SIG-M5 (cell line): Measurements from ENCODE around the gene AMOTL2.

Source experiments
- DNase-seq: peaks from one replicate; lab custom pipeline; 2025; lab: John Stamatoyannopoulos, UW

AMOTL2 gene

GRCh38 chr3:134352031-134352671, 22.1 kb downstream of the AMOTL2 start:
- DNase-seq, result no peak

GRCh38 chr3:134351427-134351826, 22.8 kb downstream of the AMOTL2 start:
- no peak for DNase-seq

- DNase-seq, result no peak
Measured at GRCh38 chr3:134350861-134351311, 23.4 kb downstream of the AMOTL2 start.

GRCh38 chr3:134350266-134350665, 24.0 kb downstream of the AMOTL2 start:
- DNase-seq, result no peak

GRCh38 chr3:134348524-134348923, 25.7 kb downstream of the AMOTL2 start:
- DNase-seq, result no peak

- no peak for DNase-seq
Measured at GRCh38 chr3:134347551-134347950, 26.7 kb downstream of the AMOTL2 start.

- DNase-seq, result no peak
Measured at GRCh38 chr3:134346744-134347143, 27.5 kb downstream of the AMOTL2 start.

- no peak for DNase-seq
Measured at GRCh38 chr3:134345202-134345601, 29.0 kb downstream of the AMOTL2 start.

GRCh38 chr3:134344560-134344959, 29.7 kb downstream of the AMOTL2 start:
- DNase-seq, result no peak

- no peak for DNase-seq
Measured at GRCh38 chr3:134342259-134342658, 32.0 kb downstream of the AMOTL2 start.

GRCh38 chr3:134341389-134341788, 32.9 kb downstream of the AMOTL2 start:
- DNase-seq, result no peak

GRCh38 chr3:134340982-134341365, 33.3 kb downstream of the AMOTL2 start:
- no peak for DNase-seq

GRCh38 chr3:134340362-134340981, 33.8 kb downstream of the AMOTL2 start:
- no peak for DNase-seq

GRCh38 chr3:134339913-134340312, 34.3 kb downstream of the AMOTL2 start:
- no peak for DNase-seq

GRCh38 chr3:134339331-134339730, 34.9 kb downstream of the AMOTL2 start:
- DNase-seq, result no peak

GRCh38 chr3:134338516-134339261, 35.6 kb downstream of the AMOTL2 start:
- no peak for DNase-seq

- no peak for DNase-seq
Measured at GRCh38 chr3:134338201-134338512, 36.1 kb downstream of the AMOTL2 start.

GRCh38 chr3:134337511-134338200, 36.6 kb downstream of the AMOTL2 start:
- DNase-seq, result no peak

- DNase-seq, result no peak
Measured at GRCh38 chr3:134337071-134337482, 37.2 kb downstream of the AMOTL2 start.

- DNase-seq, result no peak
Measured at GRCh38 chr3:134336587-134336986, 37.7 kb downstream of the AMOTL2 start.

- DNase-seq, result no peak
Measured at GRCh38 chr3:134334901-134335280, 39.4 kb downstream of the AMOTL2 start.

- no peak for DNase-seq
Measured at GRCh38 chr3:134334231-134334900, 39.9 kb downstream of the AMOTL2 start.
